Fibroblast of lung (primary cell): ENCODE results near the gene TADA2A.
"Not testable (repeated sequence)": the region's sequence is repeated elsewhere in the genome, so short reads cannot be mapped to it uniquely, and the experiment has no call there.

Source experiments
- CTCF ChIP-seq, 2 donors: IDR thresholded peaks in 1 of 2; conservative IDR thresholded peaks in 1 of 2; 1 replicate in 1 of 2; 2 replicates in 1 of 2; pipeline ENCODE4 v1.5.1; 2011 to 2012; ENCODE audit warnings: low read length in 2 of 2, control low read depth in 1 of 2, inconsistent platforms in 1 of 2, low read depth in 1 of 2, mild to moderate bottlenecking in 1 of 2
- EZH2 ChIP-seq: IDR thresholded peaks from 2 replicates; pipeline ENCODE4 v1.5.1; 2012; ENCODE audit warnings: low read length, control low read depth, mild to moderate bottlenecking; ENCODE audit errors: missing control alignments

GRCh38 chr17:37408145-37408479 is 1.4 kb downstream of the TADA2A start:
- not testable (repeated sequence) for TF ChIP-seq CTCF (conservative IDR thresholded peaks at IDR 0.05 in 1 of 2, IDR thresholded peaks at IDR 0.05 in 1 of 2; ENCODE audit: low read depth in 1 of 2, low read length in 2 of 2); EZH2
